SU-DHL-6 (cell line): Measurements from ENCODE around the gene RNF223.

Experiments used
- H2AFZ ChIP-seq: fragments of 200-600 bp; sonication (generic); 2 replicates; pipeline ENCODE4 v1.6.1; 2014; ENCODE audit warnings: low read depth, mild to moderate bottlenecking, moderate library complexity, mixed read lengths, antibody characterized with exemption, low read length; ENCODE audit not compliant: severe bottlenecking
- H3F3A ChIP-seq: fragments of 200-600 bp; shearing (Covaris generic); 2 replicates; pipeline ENCODE4 v1.6.0; 2016; ENCODE audit warnings: antibody characterized with exemption, mild to moderate bottlenecking; ENCODE audit not compliant: insufficient read depth
- H3K27ac ChIP-seq: fragments of 200-600 bp; sonication (generic); 2 replicates; pipeline ENCODE4 v1.5.1; 2016; ENCODE audit warnings: low read depth, mild to moderate bottlenecking, low read length, moderate library complexity, mixed read lengths
- H3K27me3 ChIP-seq: fragments of 200-600 bp; sonication (generic), shearing (Covaris generic); 2 replicates; pipeline ENCODE4 v1.6.0; 2014; ENCODE audit warnings: mild to moderate bottlenecking, low read length
- H3K36me3 ChIP-seq: fragments of 200-600 bp; sonication (generic); 2 replicates; pipeline ENCODE4 v1.6.1; 2014; ENCODE audit warnings: mild to moderate bottlenecking, low read length, mixed read lengths
- H3K4me2 ChIP-seq: fragments of 300-600, 200-600 bp; shearing (Covaris generic), sonication (generic); 2 replicates; pipeline ENCODE4 v1.6.0; 2014; ENCODE audit warnings: low read length, low read depth, mild to moderate bottlenecking; ENCODE audit not compliant: poor library complexity, severe bottlenecking
- H3K4me3 ChIP-seq: fragments of 200-600 bp; sonication (generic); 2 replicates; pipeline ENCODE4 v1.5.1; 2014; ENCODE audit warnings: antibody characterized with exemption, low read length, mild to moderate bottlenecking, mixed read lengths; ENCODE audit not compliant: insufficient read depth, poor library complexity, severe bottlenecking
- H3K79me2 ChIP-seq: fragments of 200-600 bp; sonication (generic); 2 replicates; pipeline ENCODE4 v1.6.1; 2014; ENCODE audit warnings: mild to moderate bottlenecking, low read length, moderate library complexity; ENCODE audit not compliant: insufficient read depth
- H3K9ac ChIP-seq: fragments of 200-600 bp; sonication (generic); 2 replicates; pipeline ENCODE4 v1.7.0; 2014; ENCODE audit warnings: mild to moderate bottlenecking, low read length
- H3K9me2 ChIP-seq: fragments of 200-600 bp; sonication (generic); replicated peaks from 2 replicates; pipeline ENCODE4 v1.6.1; 2014; ENCODE audit warnings: low read length; ENCODE audit not compliant: insufficient read depth
- H3K9me3 ChIP-seq: fragments of 200-600 bp; sonication (generic); 2 replicates; pipeline ENCODE4 v1.6.1; 2014; ENCODE audit warnings: low read length, mixed read lengths; ENCODE audit not compliant: insufficient read depth
- H4K20me1 ChIP-seq: fragments of 200-600 bp; sonication (generic); 2 replicates; pipeline ENCODE4 v1.6.1; 2014; ENCODE audit warnings: low read depth, mild to moderate bottlenecking, antibody characterized with exemption, low read length, moderate library complexity, mixed read lengths
- EZH2phosphoT487 ChIP-seq: fragments of 200-600 bp; sonication (generic), shearing (Covaris generic); conservative IDR thresholded peaks from 2 replicates; pipeline ENCODE4 v1.6.1; 2018; ENCODE audit warnings: mild to moderate bottlenecking, antibody characterized with exemption, low read length, moderate library complexity, mixed read lengths
- TF ChIP-seq, protein P1 (sequence below): fragments of 200-600 bp; sonication (generic); IDR thresholded peaks from one replicate; pipeline ENCODE4 v1.5.1; 2017; ENCODE audit warnings: antibody characterized with exemption, mild to moderate bottlenecking, low read length, moderate library complexity; ENCODE audit not compliant: insufficient read depth, poor library complexity, severe bottlenecking

The RNF223 gene

GRCh38 chr1:1038694-1039093, 35.4 kb downstream of the RNF223 start:
- no peak overlapping the region for H3K4me2 ChIP-seq
- H3K4me3 ChIP-seq: no peak overlapping the region
- no peaks in the 10 kb centered on the region for H4K20me1 ChIP-seq
- H3K9ac ChIP-seq: no peak overlapping the region
- no peak for TF ChIP-seq EZH2phosphoT487
- TF ChIP-seq, protein P1, sequence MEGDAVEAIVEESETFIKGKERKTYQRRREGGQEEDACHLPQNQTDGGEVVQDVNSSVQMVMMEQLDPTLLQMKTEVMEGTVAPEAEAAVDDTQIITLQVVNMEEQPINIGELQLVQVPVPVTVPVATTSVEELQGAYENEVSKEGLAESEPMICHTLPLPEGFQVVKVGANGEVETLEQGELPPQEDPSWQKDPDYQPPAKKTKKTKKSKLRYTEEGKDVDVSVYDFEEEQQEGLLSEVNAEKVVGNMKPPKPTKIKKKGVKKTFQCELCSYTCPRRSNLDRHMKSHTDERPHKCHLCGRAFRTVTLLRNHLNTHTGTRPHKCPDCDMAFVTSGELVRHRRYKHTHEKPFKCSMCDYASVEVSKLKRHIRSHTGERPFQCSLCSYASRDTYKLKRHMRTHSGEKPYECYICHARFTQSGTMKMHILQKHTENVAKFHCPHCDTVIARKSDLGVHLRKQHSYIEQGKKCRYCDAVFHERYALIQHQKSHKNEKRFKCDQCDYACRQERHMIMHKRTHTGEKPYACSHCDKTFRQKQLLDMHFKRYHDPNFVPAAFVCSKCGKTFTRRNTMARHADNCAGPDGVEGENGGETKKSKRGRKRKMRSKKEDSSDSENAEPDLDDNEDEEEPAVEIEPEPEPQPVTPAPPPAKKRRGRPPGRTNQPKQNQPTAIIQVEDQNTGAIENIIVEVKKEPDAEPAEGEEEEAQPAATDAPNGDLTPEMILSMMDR: no peak
- H3K79me2 ChIP-seq: no peaks in the 10 kb centered on the region
- H2AFZ ChIP-seq: no peak overlapping the region
- no peaks in the 10 kb centered on the region for H3K36me3 ChIP-seq
- H3F3A ChIP-seq: no peaks in the 10 kb centered on the region
- H3K9me2 ChIP-seq: no peaks in the 10 kb centered on the region
- H3K27ac ChIP-seq: no peak overlapping the region
- H3K27me3 ChIP-seq: no peaks in the 10 kb centered on the region
- H3K9me3 ChIP-seq: no peaks in the 10 kb centered on the region

DNA sequence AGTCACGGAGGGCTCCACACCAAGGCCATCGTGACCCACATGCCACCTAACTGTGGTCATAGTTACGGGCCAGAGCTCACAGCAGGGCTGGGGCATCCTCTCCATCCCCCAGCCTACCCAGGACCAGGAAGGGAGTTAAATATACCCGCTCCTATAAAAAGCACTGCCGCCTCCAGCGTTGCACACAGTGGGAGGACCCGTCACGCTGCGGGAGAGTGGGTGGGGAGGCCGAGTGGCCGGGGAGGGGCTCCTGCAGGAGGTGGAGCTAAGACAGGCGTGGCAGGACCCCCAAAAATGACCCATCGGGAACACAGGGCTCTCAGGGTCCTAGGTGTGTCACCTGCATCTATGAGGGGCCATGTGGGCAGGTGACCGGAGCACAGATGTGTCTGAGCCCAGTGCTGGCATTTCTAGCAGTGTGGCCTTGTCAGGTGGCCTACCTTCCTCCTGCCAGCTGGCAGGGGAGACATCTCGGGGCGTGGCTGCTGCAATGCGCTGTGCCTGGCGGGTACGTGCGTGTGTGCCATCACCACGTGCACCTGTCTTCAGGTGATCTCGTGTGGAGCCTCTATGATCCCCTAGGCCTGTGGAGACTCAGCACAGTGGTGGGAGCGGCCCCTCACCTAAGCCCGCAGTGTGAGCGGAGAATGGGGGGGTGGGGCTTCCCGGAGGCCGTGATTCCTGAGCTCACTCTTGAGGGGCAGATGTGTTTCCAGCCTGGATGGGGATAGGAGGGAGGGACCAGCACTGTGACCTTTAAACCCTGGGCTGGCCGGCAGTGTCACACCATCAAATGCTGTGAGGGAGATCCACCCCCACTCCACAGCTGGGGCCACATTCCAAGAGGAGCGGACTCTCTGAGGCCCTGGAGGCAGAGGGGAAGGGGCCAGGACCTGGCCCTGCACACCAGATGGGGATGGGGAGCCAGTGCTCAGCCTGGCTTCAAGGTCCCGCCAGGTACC, 36.5 kb downstream of the RNF223 start:
- H3K9ac ChIP-seq: no peak overlapping the region
- no peaks in the 10 kb centered on the region for H3K9me3 ChIP-seq
- no peaks in the 10 kb centered on the region for H3K9me2 ChIP-seq
- no peaks in the 10 kb centered on the region for H4K20me1 ChIP-seq
- H3K79me2 ChIP-seq: no peaks in the 10 kb centered on the region
- no peaks in the 10 kb centered on the region for H3F3A ChIP-seq
- TF ChIP-seq, protein P1: no peak
- TF ChIP-seq EZH2phosphoT487: no peak
- no peaks in the 10 kb centered on the region for H3K36me3 ChIP-seq
- no peak overlapping the region for H3K4me3 ChIP-seq
- H3K27ac ChIP-seq: no peak overlapping the region
- H3K4me2 ChIP-seq: no peak overlapping the region
- no peaks in the 10 kb centered on the region for H3K27me3 ChIP-seq
- H2AFZ ChIP-seq: no peak overlapping the region

- H3K27ac ChIP-seq: no peak overlapping the region
- no peaks in the 10 kb centered on the region for H3K9me2 ChIP-seq
- H3K27me3 ChIP-seq: no peaks in the 10 kb centered on the region
- H3K9me3 ChIP-seq: no peaks in the 10 kb centered on the region
- TF ChIP-seq EZH2phosphoT487: no peak
- TF ChIP-seq, protein P1: no peak
- no peaks in the 10 kb centered on the region for H3K79me2 ChIP-seq
- no peaks in the 10 kb centered on the region for H4K20me1 ChIP-seq
- no peak overlapping the region for H2AFZ ChIP-seq
- no peak overlapping the region for H3K4me3 ChIP-seq
- H3F3A ChIP-seq: no peaks in the 10 kb centered on the region
- no peak overlapping the region for H3K4me2 ChIP-seq
- no peak overlapping the region for H3K9ac ChIP-seq
- no peaks in the 10 kb centered on the region for H3K36me3 ChIP-seq
Measured at GRCh38 chr1:1035291-1035943, 38.7 kb downstream of the RNF223 start.
